Tibial nerve (tissue), 4 donors: ENCODE results near the gene PAMR1. TPM values are rescaled to one million over a fixed set of nuclear protein-coding genes. Genes with fewer than 3 reads are reported as not detected.

ENCODE experiments used
- DNase-seq, 2 donors: peaks; one replicate each; pipeline ENCODE4 v3.0.0-alpha.2; 2019; ENCODE audit warnings: low spot score in 2 of 2
- H3K27ac ChIP-seq, 4 donors: fragments of 200-600 bp; sonication (generic) in 3 of 4; one replicate each; pipeline ENCODE4 v1.5.1; 2017 to 2019; ENCODE audit warnings: mild to moderate bottlenecking in 1 of 4
- H3K27me3 ChIP-seq, 2 donors: fragments of 200-600 bp; sonication (generic) in 1 of 2; one replicate each; pipeline versions ENCODE4 v1.5.1 to v1.6.0; 2017 to 2019
- H3K36me3 ChIP-seq, 3 donors: fragments of 200-600 bp; sonication (generic); one replicate each; pipeline ENCODE4 v1.5.1; 2018 to 2019
- H3K4me1 ChIP-seq, 4 donors: fragments of 200-600 bp; sonication (generic) in 3 of 4; one replicate each; pipeline ENCODE4 v1.5.1; 2017 to 2019
- H3K4me3 ChIP-seq, 4 donors: fragments of 200-600 bp; sonication (generic) in 3 of 4; one replicate each; pipeline ENCODE4 v1.5.1; 2017 to 2019; ENCODE audit warnings: mild to moderate bottlenecking in 1 of 4, moderate library complexity in 1 of 4
- H3K9me3 ChIP-seq, 4 donors: fragments of 200-600 bp; sonication (generic) in 3 of 4; one replicate each; pipeline ENCODE4 v1.5.1; 2017 to 2019
- EP300 ChIP-seq, 2 donors: sonication (generic); formaldehyde crosslinking; IDR thresholded peaks; one replicate each; pipeline ENCODE4 v1.6.1; 2017; ENCODE audit warnings: antibody characterized with exemption in 2 of 2, mild to moderate bottlenecking in 1 of 2
- POLR2A ChIP-seq, 2 donors: fragments of 450-650 bp; IDR thresholded peaks; one replicate each; pipeline ENCODE4 v1.6.1; 2017; ENCODE audit warnings: antibody characterized with exemption in 2 of 2, mild to moderate bottlenecking in 2 of 2, moderate library complexity in 2 of 2
- WGBS, 2 donors: methylation state at CpG; one replicate each; pipeline ENCODE4 v1.1.5; 2018; 5-methylcytosine and 5-hydroxymethylcytosine counted together
- total RNA-seq, 4 donors: library from RNA; depleted of rRNA; stranded (reverse); fragments of >200 nt; gene quantifications; one replicate each; pipeline ENCODE4 v1.1.0, GENCODE V29; 2016
- TF ChIP-seq, protein P1 (sequence below), 5 experiments: fragments of 200-600 bp in 3 of 5; fragments of 450-650 bp in 2 of 5; sonication (generic) in 3 of 5; IDR thresholded peaks; one replicate each; pipeline ENCODE4 v1.5.1; 2016 to 2019; ENCODE audit warnings: antibody characterized with exemption in 5 of 5, mild to moderate bottlenecking in 3 of 5, moderate library complexity in 2 of 5

The PAMR1 gene
- total RNA-seq, 4 donors from 2014 or later = 6.9 to 10.8 (median 7.7) TPM

DNA sequence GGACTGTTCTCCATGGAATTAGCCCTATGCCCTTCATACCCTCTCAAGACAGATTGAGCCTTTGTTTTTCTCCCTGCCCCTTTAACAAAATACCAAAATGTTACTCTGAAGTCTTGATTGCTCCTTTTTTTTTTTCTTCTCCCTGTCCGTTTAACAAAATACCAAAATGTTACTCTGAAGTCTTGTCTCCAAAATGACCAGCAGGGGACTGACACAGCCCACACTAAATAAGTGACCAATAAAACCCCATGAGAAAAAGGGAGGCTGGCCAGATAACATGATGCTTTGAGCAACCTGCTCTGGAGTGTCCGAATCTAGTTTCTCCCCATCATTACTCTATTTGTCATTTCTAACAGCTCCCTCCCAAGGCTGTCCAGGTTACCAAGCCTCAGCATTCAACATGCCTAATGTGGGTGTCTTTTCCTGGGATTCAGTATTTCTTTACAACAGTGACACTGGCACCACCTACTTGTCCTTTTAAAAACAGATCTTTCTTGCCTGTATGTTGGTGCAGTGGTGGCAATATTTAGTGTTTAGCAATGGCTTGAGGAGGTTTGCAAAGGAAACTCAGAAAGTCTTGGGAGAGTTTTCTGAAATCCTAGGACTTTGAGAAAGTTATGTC lies 63.4 kb downstream of the PAMR1 start:
- TF ChIP-seq, protein P1, sequence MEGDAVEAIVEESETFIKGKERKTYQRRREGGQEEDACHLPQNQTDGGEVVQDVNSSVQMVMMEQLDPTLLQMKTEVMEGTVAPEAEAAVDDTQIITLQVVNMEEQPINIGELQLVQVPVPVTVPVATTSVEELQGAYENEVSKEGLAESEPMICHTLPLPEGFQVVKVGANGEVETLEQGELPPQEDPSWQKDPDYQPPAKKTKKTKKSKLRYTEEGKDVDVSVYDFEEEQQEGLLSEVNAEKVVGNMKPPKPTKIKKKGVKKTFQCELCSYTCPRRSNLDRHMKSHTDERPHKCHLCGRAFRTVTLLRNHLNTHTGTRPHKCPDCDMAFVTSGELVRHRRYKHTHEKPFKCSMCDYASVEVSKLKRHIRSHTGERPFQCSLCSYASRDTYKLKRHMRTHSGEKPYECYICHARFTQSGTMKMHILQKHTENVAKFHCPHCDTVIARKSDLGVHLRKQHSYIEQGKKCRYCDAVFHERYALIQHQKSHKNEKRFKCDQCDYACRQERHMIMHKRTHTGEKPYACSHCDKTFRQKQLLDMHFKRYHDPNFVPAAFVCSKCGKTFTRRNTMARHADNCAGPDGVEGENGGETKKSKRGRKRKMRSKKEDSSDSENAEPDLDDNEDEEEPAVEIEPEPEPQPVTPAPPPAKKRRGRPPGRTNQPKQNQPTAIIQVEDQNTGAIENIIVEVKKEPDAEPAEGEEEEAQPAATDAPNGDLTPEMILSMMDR (IDR thresholded peaks at IDR 0.05) = no peak
- TF ChIP-seq POLR2A (IDR thresholded peaks at IDR 0.05) (no peak), EP300 (IDR thresholded peaks at IDR 0.05) (no peak)
- Histone ChIP-seq H3K36me3 (no peaks in the 10 kb centered on the region), H3K27me3 (no peaks in the 10 kb centered on the region), H3K27ac (no peak overlapping the region), H3K4me1 (no peaks in the 10 kb centered on the region), H3K9me3 (no peaks in the 10 kb centered on the region), H3K4me3 (no peak overlapping the region)
- 53 to 58% methylated on average over 2 of the region's 2 CpGs for WGBS, 2 donors
- DNase-seq = no peak

DNA sequence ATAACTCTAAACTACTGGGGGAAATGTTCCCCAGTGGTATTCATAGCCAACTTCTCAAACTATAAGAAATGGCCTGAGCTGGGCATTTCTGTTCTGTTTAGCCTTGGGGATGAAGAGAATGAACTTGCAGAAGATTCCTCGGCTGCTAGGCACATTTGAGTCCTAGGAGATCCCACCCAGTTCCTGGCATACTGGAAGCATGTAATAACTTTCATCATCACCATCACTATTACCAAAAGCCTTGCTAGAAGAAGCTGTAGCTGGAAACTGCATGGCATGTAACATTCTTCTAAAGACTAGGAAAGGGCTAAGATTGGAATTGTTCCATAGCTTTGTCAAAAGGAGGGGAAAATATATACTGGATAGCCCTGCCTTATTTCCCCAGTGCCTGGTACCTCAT lies 65.9 kb downstream of the PAMR1 start:
- Histone ChIP-seq H3K27ac (no peak overlapping the region), H3K4me1 (no peaks in the 10 kb centered on the region), H3K36me3 (no peaks in the 10 kb centered on the region), H3K9me3 (no peaks in the 10 kb centered on the region), H3K4me3 (no peak overlapping the region), H3K27me3 (no peaks in the 10 kb centered on the region)
- DNase-seq = no peak
- 89 to 90% methylated on average over 1 of the region's 1 CpG for WGBS, 2 donors
- TF ChIP-seq POLR2A (IDR thresholded peaks at IDR 0.05) = no peak
- TF ChIP-seq EP300 (IDR thresholded peaks at IDR 0.05) = no peak
- TF ChIP-seq, protein P1 (IDR thresholded peaks at IDR 0.05) = no peak

DNA sequence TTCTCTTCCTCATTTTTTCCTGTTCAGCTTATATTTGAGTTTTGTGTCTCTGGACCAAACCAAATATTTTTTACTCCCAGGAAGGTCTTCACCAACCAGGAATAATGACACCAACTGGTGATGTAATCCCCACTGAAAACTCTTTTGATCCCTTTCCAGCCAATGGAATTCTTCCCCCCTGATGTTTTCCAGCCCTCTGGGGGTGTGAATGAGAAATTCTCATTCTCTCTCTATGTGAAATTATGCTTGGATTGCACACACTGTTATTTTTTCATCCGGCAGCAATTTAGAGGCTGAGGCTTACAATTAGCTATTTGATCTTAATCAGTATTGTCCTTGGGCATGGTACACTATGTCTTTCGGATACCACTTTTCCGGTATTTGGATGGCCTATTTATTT lies 66.6 kb downstream of the PAMR1 start:
- 44 to 47% methylated on average over 3 of the region's 3 CpGs for WGBS, 2 donors
- no peak overlapping the region for H3K27ac ChIP-seq

DNA sequence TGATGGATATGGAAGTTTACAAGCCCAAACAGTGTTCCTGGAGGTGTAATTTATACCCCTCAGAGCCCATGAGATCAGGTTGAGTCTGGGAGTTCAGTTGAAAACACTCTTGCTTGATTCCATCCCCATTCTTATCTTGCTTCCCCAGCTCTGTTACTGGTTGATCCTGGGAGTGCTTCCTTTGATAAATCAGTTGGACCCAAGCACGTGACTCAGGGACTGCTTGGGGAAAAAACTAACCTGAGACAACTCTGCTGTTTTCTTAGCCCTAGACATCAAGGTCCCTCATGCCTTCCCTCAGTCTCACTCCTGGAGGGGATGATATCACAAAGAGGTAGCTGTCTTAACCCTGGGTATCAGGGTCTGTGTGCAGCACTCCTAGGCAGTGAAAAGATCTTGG lies 71.1 kb downstream of the PAMR1 start:
- TF ChIP-seq EP300 (IDR thresholded peaks at IDR 0.05) = no peak
- TF ChIP-seq, protein P1 (IDR thresholded peaks at IDR 0.05) = no peak
- TF ChIP-seq POLR2A (IDR thresholded peaks at IDR 0.05) = no peak
- DNase-seq = no peak
- H3K36me3 ChIP-seq = no peaks in the 10 kb centered on the region
- H3K27ac ChIP-seq = no peak overlapping the region
- H3K9me3 ChIP-seq = no peaks in the 10 kb centered on the region
- WGBS, 2 donors = 75 to 79% methylated on average over 1 of the region's 1 CpG
- no peaks in the 10 kb centered on the region for H3K27me3 ChIP-seq
- no peak overlapping the region for H3K4me3 ChIP-seq
- no peaks in the 10 kb centered on the region for H3K4me1 ChIP-seq

More for the DNA sequence above, 66.6 kb downstream of the PAMR1 start:
- Histone ChIP-seq H3K9me3 (no peaks in the 10 kb centered on the region), H3K36me3 (no peaks in the 10 kb centered on the region), H3K4me1 (no peaks in the 10 kb centered on the region), H3K4me3 (no peak overlapping the region), H3K27me3 (no peaks in the 10 kb centered on the region)
- TF ChIP-seq EP300 (IDR thresholded peaks at IDR 0.05) (no peak), POLR2A (IDR thresholded peaks at IDR 0.05) (no peak)
- TF ChIP-seq, protein P1 (IDR thresholded peaks at IDR 0.05) = no peak
- no peak for DNase-seq

DNA sequence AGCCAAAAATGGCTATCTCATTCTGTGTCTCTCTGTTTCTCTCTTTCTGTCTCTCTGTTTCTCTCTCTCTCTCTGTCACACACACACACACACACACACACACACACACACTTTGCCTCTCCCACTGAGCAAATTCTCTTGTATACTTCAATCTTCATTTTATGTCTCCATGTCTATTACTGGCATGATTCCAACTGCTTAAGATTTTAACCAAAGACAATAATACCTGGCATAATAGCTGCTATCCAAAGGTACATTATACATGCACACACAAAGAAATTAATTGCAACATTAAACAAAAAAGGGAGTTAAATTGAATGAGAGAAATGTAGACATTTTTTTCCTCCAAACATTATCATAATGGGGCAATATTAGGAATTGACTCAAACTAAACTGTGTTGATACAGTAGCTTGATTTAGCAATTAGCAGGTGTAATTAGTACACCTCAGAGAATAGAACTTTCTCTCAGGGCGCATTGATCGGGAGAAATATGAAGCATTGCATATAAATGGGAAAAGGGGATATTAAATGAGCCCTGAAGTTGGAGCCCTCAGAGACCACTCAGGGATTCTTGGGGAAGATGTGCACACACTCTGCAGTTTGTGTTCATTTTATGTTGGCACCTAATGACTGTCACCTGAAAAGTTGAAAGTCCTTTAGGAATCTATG lies 88.7 kb downstream of the PAMR1 start:
- peaks cover 0 to 7% (median 0%) of the 10 kb centered on the region in 3 donors for H3K36me3 ChIP-seq
- no peak overlapping the region for H3K27ac ChIP-seq
- H3K4me3 ChIP-seq = no peak overlapping the region
- 87 to 97% methylated on average over 2 of the region's 2 CpGs for WGBS, 2 donors
- H3K9me3 ChIP-seq = no peaks in the 10 kb centered on the region
- no peaks in the 10 kb centered on the region for H3K27me3 ChIP-seq
- no peaks in the 10 kb centered on the region for H3K4me1 ChIP-seq
- DNase-seq = no peak
- TF ChIP-seq POLR2A (IDR thresholded peaks at IDR 0.05) (no peak), EP300 (IDR thresholded peaks at IDR 0.05) (no peak)
- TF ChIP-seq, protein P1 (IDR thresholded peaks at IDR 0.05) = no peak
